Measurements from ENCODE around the gene RHBDD3.

The RHBDD3 gene

DNA sequence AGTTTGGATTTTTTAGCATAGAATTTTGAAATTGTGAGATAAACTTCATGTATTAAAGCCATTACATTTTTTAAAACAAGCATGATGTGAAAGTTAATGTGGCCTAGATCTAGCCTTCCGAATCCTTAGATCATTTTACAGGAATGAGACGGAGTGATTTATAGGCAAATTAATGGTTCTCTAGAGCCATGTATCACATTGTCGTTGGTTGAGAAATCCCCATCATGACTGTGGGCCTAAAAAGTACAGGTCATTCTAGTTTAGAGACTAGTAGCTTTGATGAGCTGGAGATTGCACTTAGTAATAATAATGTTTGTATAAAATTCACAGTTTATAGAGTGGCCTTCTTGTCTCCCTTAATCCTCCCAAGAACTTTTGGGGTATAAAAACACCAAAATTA, 7.4 kb upstream of the RHBDD3 start:
- Histone ChIP-seq H3K4me1 (no peaks in the 10 kb centered on the region; the same call in 1 of the 2 replicates), H3K4me3 (ENCODE audit: low read depth, low read length) (no peak overlapping the region), H3K27me3 (no peaks in the 10 kb centered on the region), H3K9me3 (no peaks in the 10 kb centered on the region), H3K36me3 (peaks cover 100% of the 10 kb centered on the region)
- no peak for DNase-seq
- TF ChIP-seq, protein P1, sequence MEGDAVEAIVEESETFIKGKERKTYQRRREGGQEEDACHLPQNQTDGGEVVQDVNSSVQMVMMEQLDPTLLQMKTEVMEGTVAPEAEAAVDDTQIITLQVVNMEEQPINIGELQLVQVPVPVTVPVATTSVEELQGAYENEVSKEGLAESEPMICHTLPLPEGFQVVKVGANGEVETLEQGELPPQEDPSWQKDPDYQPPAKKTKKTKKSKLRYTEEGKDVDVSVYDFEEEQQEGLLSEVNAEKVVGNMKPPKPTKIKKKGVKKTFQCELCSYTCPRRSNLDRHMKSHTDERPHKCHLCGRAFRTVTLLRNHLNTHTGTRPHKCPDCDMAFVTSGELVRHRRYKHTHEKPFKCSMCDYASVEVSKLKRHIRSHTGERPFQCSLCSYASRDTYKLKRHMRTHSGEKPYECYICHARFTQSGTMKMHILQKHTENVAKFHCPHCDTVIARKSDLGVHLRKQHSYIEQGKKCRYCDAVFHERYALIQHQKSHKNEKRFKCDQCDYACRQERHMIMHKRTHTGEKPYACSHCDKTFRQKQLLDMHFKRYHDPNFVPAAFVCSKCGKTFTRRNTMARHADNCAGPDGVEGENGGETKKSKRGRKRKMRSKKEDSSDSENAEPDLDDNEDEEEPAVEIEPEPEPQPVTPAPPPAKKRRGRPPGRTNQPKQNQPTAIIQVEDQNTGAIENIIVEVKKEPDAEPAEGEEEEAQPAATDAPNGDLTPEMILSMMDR (IDR thresholded peaks at IDR 0.05; ENCODE audit: low read depth, low read length) = no peak

DNA sequence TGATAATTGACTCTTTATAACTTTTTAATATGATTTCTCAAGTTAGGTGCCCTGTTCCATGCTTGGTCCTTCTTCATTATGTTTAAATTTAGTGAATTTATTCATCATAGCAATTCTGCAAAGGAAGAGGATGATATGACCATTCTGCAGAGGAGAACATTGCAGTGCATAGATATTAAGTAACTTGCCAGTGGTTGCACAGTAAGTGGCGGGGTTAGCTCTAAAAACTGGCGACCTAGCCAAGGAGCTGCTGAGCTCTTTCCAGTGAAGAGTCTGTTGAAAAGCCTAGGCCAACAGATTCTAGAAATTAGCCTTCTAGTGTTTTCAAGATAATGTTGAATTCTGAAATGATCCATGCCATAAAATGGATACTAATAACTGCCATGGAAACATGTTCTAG, 4.8 kb upstream of the RHBDD3 start:
- H3K4me3 ChIP-seq (ENCODE audit: low read depth, low read length) = no peak overlapping the region
- DNase-seq = no peak
- H3K27me3 ChIP-seq = no peaks in the 10 kb centered on the region
- TF ChIP-seq, protein P1 (IDR thresholded peaks at IDR 0.05; ENCODE audit: low read depth, low read length) = no peak
- H3K36me3 ChIP-seq = peaks cover 89% of the 10 kb centered on the region
- H3K9me3 ChIP-seq = no peaks in the 10 kb centered on the region
- no peaks in the 10 kb centered on the region; the same call in 1 of the 2 replicates for H3K4me1 ChIP-seq

GRCh38 chr22:29270475-29271271, 2.9 kb upstream of the RHBDD3 start:
- Histone ChIP-seq H3K9me3 (no peaks in the 10 kb centered on the region), H3K27me3 (no peaks in the 10 kb centered on the region), H3K36me3 (peaks cover 79% of the 10 kb centered on the region), H3K4me3 (ENCODE audit: low read depth, low read length) (peak overlapping the region; percentile 97), H3K4me1 (no peaks in the 10 kb centered on the region; the same call in 1 of the 2 replicates)
- TF ChIP-seq, protein P1 (IDR thresholded peaks at IDR 0.05; ENCODE audit: low read depth, low read length) = no peak
- DNase-seq = no peak

DNA sequence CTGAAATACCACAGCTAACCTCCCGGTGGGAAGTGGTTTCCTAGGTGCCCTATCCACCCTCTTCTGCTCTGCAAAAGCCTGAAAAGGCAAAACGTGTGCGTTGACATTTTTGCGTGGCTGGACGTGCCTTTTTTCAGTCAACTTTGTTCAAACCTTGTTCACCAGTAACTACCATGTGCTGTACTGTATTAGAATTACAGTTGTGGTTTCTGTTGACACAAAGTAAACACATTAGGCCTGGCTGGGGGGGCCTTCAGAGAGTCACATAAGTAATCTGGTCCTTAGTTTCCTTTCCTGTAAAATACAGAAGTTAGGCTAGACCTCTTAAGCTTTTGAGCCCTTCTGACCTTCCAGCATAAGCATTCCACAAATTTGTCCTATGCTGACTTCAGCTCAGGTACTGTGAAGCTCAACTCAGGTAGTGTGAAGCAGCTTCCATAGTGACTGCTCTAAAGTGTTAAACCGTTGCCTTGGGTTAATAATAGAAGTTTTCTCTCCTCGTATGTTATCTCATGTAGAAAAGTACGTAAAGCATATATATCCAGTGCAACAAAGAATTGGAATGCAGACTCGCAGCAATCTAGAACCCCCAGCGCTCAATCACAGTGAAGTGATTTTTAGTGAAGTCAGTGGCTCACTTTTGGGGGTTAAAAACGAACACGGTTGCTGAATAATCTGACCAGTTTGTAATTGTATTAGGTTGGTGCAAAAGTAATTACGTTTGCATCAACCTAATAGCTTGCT, 2.1 kb upstream of the RHBDD3 start:
- Histone ChIP-seq H3K36me3 (peaks cover 79% of the 10 kb centered on the region), H3K4me1 (no peaks in the 10 kb centered on the region; the same call in 1 of the 2 replicates), H3K4me3 (ENCODE audit: low read depth, low read length) (peak overlapping the region; percentile 97), H3K27me3 (no peaks in the 10 kb centered on the region), H3K9me3 (no peaks in the 10 kb centered on the region)
- TF ChIP-seq, protein P1 (IDR thresholded peaks at IDR 0.05; ENCODE audit: low read depth, low read length) = no peak
- DNase-seq = no peak

- peak; percentile 33 for DNase-seq
- no peaks in the 10 kb centered on the region for H3K27me3 ChIP-seq
- H3K4me3 ChIP-seq (ENCODE audit: low read depth, low read length) = peak overlapping the region; percentile 97
- H3K9me3 ChIP-seq = no peaks in the 10 kb centered on the region
- TF ChIP-seq, protein P1 (IDR thresholded peaks at IDR 0.05; ENCODE audit: low read depth, low read length) = no peak
- no peaks in the 10 kb centered on the region; the same call in 1 of the 2 replicates for H3K4me1 ChIP-seq
- H3K36me3 ChIP-seq = peaks cover 79% of the 10 kb centered on the region
Observed at GRCh38 chr22:29269230-29269604, 1.4 kb upstream of the RHBDD3 start.

Measured in BE2C (cell line).